GM12892 (cell line): Measurements from ENCODE around the gene NAA38.
A peak's percentile ranks its signal among the peaks of the same experiment; 100 is the strongest.

Experiments
- DNase-seq: peaks from one replicate; pipeline ENCODE4 v3.0.0; 2011; ENCODE audit not compliant: insufficient read length
- FAIRE-seq: peaks from 2 replicates; lab custom pipeline; 2011; peaks lifted over from hg19 to GRCh38; lab: Jason Lieb, UNC
- POLR2A ChIP-seq: IDR thresholded peaks from 2 replicates; pipeline ENCODE4 v1.6.1; 2011; ENCODE audit warnings: low read depth, low read length, control low read depth
- POLR2AphosphoS5 ChIP-seq: IDR thresholded peaks from 2 replicates; pipeline ENCODE4 v1.6.1; 2011; ENCODE audit warnings: low read depth, low read length, control low read depth
- TAF1 ChIP-seq: IDR thresholded peaks from 2 replicates; pipeline ENCODE4 v1.6.1; 2011; ENCODE audit warnings: low read depth, mild to moderate bottlenecking, control low read depth, low read length, borderline replicate concordance

Gene NAA38

GRCh38 chr17:7856011-7856810 is 1.1 kb downstream of the NAA38 start:
- FAIRE-seq (no peak), DNase-seq (no peak)
- TF ChIP-seq TAF1: no peak
- TF ChIP-seq POLR2A: peak; percentile 52; the same call in 1 of the 2 replicates

DNA sequence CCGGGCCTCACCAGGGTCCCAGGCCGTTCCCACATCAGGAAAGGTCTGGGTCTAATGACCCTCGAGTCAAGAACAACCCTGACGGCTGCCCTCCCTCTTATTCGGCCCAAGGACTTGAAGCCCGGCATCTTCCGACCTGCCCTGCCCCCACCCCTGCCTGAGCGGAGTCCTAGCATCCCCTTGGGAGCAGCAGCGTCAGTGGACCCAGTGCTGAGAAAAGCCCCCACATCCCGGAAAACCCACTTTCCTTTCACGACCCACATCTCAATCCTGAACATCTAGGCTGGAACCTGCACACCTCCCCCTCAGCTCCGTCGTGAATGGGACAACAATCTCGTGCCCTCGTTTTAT is 1.7 kb downstream of the NAA38 start:
- DNase-seq (no peak), FAIRE-seq (no peak)
- TF ChIP-seq POLR2A: no peak
- TF ChIP-seq POLR2AphosphoS5: no peak
- no peak for TF ChIP-seq TAF1

DNA sequence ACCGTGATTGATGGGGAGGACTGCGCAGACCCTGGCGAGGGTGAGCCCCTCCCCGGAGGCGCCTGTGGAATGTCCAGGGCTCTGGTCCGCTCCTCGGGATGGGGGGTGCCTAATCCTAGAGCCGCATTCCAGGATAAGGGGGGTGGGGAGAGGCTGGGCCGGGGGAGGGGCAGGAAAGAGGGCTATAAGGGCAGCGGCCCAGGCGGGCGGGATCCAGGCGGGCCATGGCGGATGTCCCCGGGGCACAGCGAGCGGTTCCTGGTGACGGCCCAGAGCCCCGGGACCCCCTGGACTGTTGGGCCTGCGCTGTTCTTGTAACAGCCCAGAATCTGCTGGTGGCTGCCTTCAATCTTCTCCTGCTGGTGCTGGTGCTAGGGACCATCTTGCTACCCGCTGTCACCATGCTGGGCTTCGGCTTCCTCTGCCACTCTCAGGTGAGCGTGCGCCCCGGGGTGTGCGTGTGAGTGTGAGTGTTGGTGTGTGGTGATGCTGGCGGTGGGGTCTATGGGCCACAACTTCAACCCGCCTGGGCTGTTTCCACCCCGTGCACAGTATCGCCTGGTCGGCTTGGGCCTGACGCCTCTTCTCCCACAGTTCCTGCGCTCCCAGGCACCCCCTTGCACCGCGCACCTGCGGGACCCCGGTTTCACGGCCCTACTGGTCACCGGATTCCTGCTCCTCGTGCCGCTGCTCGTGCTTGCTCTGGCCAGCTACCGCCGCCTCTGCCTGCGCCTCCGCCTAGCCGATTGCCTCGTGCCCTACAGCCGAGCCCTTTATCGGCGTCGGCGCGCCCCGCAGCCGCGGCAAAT is 2.3 kb downstream of the NAA38 start, which contains the start of gene TMEM88:
TSS of gene TMEM88 (plus strand) at position 216 of the 809 bp plus-strand sequence. CDS start at position 225, 9 bp downstream.
- FAIRE-seq (no peak), DNase-seq (no peak)

GRCh38 chr17:7854078-7854777 is 3.1 kb downstream of the NAA38 start:
- FAIRE-seq (no peak), DNase-seq (no peak)
- TF ChIP-seq POLR2AphosphoS5: no peak
- TF ChIP-seq POLR2A: no peak
- TF ChIP-seq TAF1: no peak

More for the DNA sequence above, 2.3 kb downstream of the NAA38 start, which contains the start of gene TMEM88:
- TF ChIP-seq POLR2A (no peak), POLR2AphosphoS5 (no peak), TAF1 (no peak)

DNA sequence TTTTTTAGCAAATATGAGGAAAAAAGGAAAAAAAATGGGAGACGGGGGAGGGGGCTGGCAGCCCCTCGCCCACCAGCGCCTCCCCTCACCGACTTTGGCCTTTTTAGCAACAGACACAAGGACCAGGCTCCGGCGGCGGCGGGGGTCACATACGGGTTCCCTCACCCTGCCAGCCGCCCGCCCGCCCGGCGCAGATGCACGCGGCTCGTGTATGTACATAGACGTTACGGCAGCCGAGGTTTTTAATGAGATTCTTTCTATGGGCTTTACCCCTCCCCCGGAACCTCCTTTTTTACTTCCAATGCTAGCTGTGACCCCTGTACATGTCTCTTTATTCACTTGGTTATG is 3.7 kb downstream of the NAA38 start:
- TF ChIP-seq POLR2A (no peak), TAF1 (no peak), POLR2AphosphoS5 (no peak)
- FAIRE-seq (no peak), DNase-seq (no peak)

DNA sequence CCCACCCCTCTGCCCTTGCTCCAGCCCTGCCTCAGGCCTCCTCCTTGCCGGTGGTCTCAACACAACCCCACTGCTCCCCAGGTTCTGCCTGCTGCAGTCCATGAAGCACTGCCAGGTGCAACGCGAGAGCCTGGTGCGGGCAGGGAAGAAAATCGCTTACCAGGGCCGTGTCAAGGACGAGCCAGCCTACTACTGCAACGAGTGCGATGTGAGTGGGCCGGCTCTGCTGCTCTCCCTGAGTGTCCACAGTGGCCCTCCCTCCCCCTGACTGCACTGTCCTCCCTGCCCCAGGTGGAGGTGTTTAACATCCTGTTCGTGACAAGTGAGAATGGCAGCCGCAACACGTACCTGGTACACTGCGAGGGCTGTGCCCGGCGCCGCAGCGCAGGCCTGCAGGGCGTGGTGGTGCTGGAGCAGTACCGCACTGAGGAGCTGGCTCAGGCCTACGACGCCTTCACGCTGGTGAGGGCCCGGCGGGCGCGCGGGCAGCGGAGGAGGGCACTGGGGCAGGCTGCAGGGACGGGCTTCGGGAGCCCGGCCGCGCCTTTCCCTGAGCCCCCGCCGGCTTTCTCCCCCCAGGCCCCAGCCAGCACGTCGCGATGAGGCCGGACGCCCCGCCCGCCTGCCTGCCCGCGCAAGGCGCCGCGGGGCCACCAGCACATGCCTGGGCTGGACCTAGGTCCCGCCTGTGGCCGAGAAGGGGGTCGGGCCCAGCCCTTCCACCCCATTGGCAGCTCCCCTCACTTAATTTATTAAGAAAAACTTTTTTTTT is 4.3 kb downstream of the NAA38 start:
- TF ChIP-seq TAF1: no peak
- DNase-seq (no peak), FAIRE-seq (no peak)

DNA sequence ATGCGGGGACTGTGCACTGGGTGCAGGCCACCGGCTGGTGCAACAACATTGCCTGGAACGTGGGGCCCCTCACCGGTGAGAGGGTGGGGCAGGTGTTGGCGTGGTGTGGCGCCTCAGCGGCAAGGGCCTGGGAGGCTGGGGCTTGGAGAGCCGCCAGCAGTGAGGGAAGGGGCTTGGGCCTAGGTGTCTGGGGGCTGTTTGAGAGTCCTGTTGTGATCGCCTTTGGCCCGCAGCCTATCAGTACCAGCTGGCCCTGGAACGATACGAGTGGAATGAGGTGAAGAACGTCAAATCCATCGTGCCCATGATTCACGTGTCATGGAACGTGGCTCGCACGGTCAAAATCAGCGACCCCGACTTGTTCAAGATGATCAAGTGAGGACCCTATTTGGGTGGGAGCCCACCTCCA is 5.1 kb downstream of the NAA38 start:
- FAIRE-seq (peak; percentile 63), DNase-seq (no peak)
- TF ChIP-seq POLR2A: no peak
- no peak for TF ChIP-seq TAF1
- no peak; the same call in 1 of the 2 replicates for TF ChIP-seq POLR2AphosphoS5

GRCh38 chr17:7851438-7852261 is 5.7 kb downstream of the NAA38 start:
- FAIRE-seq (peak; percentile 99), DNase-seq (peak; percentile 89)
- TF ChIP-seq POLR2AphosphoS5 (peak; percentile 51; the same call in 1 of the 2 replicates), POLR2A (peak; percentile 64), TAF1 (no peak)

GRCh38 chr17:7850701-7851437 is 6.5 kb downstream of the NAA38 start:
- TF ChIP-seq POLR2A: no peak
- no peak for TF ChIP-seq POLR2AphosphoS5
- no peak for TF ChIP-seq TAF1
- FAIRE-seq: peak; percentile 9
- no peak for DNase-seq
